ENCODE results near the gene B4GALT7.

- TF ChIP-seq FOXP2 (optimal IDR thresholded peaks at IDR 0.05; ENCODE audit: borderline replicate concordance, extremely low read depth, extremely low read length, insufficient read depth), result no peak
- no peak for TF ChIP-seq REST (IDR thresholded peaks at IDR 0.05; ENCODE audit: insufficient read depth in 1 of 2, low read depth in 2 of 2, low read length in 2 of 2)
Observed at GRCh38 chr5:177612215-177612673, 12.3 kb downstream of the B4GALT7 start.
